NCI-H2196 (cell line): ENCODE measurements around the gene DCDC2C.
"Not testable (repeated sequence)": the region's sequence is repeated elsewhere in the genome, so short reads cannot be mapped to it uniquely, and the experiment has no call there.

ENCODE experiments used
- DNase-seq: peaks from one replicate; lab custom pipeline; 2025; ENCODE audit not compliant: unreplicated experiment; lab: John Stamatoyannopoulos, UW

The DCDC2C gene

DNA sequence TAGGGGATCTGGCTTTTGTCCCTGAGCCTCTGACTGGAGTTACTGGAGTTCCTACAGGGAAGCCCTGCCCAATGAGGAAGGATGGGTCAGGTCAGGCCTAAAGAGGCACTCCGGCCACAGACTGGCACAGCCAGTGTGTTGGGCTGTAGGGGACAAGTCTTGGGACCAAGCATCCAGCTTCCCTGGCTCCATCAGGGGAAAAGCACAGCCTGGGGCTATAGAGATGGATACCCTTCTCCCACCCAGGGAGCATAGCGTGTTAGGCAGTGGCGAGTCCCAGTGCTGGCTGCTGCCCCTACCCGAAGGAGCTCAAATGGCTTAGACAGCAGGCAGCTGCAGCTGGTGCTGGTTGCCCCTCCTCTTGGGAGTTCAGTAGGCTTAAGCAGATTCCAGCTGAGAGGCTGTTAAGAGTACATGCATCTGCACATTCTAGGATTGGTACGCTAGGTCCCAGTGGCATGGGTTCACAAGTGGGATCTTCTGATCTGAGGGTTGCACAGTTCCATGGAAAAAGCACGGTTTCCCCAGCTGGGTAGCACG lies 111.4 kb downstream of the DCDC2C start:
- no peak for DNase-seq

DNA sequence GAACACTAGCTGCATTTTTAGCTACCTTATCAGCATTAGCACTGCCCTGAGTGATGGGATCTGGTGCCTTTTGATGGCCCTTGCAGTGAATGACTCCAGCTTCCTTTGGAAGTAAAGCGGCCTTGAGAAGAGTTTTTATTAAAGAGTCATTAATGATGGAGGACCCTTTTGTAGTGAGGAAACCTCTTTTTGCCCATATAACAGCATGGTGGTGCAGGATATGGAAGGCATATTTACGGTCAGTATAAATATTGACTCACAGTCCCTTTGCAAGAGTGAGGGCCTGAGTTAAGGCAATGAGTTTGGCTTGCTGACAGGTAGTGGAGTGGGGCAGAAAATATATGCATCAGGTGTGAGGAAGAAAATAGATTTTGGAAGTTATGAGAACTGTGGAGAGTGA lies 113.8 kb downstream of the DCDC2C start:
- not testable (repeated sequence) for DNase-seq

DNA sequence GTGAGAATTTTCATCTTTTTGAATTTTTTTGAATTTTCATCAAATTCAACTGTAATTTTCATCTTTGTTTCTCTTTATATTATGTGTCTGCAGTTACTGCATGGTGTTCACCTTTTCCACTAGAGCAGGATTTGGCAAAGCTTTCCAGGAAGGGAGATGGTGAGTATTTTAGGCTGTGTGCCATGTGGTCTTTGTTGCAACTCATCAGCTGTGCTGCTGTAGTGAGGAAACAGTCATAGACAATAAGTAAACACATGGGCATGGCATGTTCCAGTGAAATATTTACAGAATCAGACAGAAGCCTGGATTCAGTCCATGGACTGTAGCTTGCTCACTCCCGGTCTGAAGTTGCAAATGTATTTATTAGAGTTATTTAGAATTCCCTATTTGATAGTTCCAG lies 120.4 kb downstream of the DCDC2C start:
- DNase-seq: no peak

DNA sequence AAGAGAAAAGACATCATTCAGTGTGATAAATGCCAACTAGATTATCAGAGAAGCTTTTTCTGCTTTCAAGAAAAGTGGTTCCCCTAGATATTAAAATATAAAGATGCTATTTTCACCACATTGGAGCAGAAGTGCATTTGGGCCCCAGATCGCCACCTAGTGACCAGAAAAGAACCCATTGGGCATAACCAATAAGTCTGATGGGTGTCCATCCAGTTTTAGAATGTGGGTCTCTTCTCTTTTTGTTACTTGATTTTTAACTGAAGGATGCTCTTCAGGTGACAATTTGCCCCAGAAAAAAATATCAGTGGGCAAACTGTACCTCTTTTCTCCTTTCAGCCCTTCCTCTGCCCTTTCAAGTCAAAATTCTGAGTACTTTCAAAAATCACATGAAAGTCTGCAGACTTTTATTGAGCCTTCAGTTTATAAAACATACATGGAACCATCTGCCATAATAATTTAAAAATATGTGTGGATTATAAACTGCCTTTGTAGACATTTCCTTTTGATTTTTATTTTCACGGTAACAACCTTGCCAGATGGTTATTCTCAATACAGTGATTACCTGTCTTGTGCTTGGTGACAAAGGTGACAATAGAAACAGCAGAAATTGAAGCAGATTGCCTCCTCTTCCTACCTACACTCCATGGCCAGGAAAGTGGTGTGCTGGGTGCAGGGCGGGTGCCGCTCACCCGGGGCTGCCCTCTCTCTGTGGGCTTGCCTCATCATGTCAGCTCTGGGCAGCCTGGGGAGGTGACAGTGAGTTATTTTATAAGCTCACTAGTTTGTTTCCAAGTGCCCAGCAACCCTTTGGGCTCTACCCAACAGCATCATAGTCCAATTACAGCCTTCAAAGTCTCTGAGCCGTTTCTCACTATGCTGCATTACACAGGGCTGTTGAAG lies 124.5 kb downstream of the DCDC2C start:
- peak; percentile 5 for DNase-seq

DNA sequence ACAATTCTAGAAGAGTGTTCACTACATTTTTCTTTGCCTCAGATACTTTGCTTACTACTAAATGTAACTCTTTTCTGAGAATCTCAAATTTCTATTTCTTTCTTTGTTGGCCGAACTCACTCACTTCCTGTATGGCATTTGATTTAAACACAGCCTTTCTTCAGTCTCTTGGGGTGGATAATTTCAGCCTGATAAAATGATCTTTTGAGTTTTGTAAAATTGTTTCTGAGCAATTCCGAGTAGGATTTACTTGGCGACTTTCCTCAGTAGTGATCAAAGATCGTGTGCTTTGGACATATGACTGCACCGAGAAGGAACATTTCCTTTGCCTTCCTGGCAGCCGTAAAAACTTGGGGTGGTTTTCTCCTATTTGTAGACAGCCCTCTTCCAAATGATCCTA lies 127.4 kb downstream of the DCDC2C start:
- no peak for DNase-seq

DNA sequence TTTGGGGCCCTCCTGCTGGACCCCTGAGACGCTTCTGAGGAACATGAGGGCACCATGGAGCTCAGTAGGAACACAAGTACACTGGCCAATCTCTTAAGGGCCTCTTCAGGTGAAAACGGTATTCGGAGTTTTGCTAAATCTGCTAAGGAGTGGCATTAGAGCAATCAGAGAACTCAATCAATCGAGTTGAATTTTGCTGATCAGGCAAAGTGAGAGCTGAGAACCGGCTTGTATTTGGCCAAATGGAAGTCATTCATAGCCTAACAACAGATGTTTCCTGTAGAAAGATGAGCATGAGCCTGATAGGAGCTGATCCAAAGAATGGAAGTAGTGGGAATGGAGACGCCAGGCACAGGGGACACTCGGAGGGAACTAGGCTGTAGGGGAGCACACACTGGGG lies 133.7 kb downstream of the DCDC2C start:
- DNase-seq: no peak

DNA sequence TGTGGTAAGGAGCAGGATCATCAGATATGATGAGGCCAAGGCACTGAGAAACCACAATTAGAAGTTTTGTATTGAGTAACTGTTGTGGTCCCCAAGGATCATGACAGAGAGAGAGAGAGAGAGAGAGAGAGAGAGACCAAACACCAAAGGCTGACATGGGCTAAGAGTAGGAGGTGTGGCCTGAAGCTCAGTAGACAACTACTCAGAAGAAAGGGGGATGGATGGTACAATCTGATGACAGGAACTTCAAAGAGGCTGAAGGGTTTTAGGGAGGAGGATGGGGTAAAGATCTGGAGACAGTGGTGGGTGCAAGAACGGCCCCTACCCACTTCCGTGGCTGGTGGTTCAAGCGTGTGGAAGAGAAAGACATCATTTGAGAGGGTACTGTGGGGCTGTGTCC lies 135.0 kb downstream of the DCDC2C start:
- no peak for DNase-seq

DNA sequence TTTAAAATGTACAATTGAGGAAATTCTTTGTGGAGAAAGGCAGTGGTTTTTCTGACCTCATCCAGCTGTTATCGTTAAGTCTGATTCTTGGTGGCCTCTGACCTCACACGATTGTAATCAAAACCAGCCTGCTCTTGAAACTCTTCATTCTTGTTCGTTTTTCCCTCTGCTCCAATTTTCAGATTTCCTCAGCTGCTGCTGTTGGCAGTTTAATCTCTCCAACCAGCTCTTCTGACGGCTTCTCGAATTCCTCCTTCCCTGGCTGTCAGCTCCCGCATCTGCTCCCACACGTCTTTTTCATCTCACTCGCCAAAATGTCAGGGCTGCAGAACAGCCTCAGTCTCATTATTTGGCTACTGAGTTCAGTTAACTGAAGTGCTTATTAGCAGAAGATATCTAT lies 136.1 kb downstream of the DCDC2C start:
- no peak for DNase-seq

DNA sequence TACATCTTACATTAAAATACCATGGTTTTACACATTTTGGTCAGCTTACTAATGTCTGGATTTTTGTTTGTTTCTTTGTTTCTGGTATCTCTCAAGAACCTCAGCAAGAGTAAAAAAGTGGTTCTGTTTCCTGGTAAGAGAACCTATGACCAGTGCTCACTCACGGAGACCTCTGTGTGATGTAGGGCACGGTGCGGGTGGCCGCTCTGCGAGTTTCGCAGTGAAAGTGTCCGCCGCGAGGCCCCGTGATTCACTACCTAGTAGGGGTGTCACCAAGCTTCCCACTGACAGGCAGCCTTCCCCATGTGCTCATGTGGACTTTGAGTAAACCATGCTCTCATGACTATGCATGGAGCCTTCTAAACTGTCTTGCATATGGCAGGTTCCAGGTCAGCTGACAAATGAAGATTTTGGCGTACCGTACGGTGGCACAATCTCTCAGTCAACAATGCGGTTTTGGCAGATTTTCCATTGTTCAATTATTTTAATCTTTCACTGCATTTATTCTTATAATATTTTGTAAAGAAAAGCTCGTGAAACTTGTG lies 137.3 kb downstream of the DCDC2C start:
- DNase-seq: no peak

DNA sequence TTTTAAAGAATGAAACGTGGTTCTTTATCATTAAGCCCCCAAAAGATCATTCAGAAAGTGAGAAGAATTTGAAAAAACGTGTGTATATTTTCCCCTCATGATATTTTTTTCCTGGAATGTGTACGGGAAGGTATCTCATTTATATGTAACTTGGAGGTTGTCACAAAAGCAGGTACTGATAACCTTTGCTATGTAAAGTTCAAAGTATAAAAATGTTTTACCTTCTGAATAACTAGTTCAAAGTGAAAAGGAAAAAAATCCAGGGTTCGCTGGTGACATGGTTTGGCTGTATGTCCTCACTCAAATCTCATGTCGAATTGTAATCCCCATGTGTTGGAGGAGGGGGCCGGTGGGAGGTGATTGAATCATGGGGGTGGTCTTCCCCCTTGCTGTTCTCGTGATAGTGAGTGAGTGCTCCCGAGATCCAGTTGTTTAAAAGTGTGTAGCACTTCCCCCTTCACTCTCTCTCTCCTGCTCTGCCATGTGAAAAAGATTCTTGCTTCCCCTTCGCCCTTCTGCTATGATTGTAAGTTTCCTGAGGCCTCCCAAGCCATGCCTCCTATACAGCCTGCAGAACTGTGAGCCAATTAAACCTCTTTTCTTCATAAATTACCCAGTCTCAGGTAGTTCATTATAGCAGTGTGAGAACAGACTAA lies 144.2 kb downstream of the DCDC2C start:
- DNase-seq: no peak

DNA sequence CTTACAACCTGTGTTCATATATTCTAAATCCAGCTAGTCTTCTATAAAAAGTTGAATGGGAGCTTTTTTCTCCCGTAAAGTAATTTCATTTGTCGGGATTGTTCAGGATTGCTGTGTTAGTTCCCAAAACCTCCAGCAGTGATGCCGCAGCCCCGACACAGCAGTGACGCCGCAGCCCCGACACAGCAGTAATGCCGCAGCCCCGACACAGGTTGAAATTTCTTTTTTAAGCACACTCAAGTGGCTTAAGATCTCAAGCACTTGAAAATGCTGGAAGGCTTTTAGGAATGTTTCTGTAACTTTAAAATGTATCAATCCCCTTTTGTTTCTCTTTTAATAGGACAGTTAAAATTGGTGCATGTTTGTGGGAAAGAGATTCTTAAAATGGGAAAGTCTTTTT lies 145.4 kb downstream of the DCDC2C start:
- DNase-seq: no peak

DNA sequence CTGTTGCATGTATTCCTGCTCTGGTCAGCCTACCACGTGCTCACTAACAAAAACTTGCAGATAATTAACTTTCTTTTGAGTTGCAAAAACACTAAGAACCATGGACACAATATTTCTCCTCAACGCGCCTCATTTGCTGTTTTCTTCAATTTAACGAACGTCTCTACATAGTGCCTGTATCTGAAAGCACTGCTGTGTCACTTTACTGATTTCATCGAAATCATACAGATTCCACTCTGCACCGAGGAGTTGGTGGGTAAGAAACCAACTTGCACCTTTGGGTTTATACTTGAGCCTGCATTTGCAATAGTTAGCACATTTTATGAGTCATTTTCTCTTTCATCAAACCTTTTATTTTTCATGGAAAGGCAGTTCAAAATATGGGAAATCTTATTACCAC lies 145.8 kb downstream of the DCDC2C start:
- no peak for DNase-seq

DNA sequence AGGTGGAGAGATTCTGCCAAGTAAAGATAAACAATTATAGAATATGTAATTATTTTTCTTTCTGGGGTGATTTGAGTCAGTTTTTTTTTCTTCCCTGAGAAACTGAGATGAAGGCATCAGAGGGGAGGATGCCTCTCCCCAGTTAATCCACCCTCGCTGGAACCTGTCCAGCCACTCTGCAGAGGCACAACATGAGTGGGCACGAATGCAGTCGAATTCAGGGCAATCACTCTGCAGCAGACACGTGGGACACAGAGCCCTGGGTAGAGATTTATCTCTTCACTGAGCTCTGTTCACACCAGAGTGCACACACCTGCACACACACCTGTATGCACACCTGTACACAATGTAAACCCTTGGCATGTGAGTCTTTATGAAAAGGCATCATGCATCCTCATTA lies 154.2 kb downstream of the DCDC2C start:
- DNase-seq: no peak

DNA sequence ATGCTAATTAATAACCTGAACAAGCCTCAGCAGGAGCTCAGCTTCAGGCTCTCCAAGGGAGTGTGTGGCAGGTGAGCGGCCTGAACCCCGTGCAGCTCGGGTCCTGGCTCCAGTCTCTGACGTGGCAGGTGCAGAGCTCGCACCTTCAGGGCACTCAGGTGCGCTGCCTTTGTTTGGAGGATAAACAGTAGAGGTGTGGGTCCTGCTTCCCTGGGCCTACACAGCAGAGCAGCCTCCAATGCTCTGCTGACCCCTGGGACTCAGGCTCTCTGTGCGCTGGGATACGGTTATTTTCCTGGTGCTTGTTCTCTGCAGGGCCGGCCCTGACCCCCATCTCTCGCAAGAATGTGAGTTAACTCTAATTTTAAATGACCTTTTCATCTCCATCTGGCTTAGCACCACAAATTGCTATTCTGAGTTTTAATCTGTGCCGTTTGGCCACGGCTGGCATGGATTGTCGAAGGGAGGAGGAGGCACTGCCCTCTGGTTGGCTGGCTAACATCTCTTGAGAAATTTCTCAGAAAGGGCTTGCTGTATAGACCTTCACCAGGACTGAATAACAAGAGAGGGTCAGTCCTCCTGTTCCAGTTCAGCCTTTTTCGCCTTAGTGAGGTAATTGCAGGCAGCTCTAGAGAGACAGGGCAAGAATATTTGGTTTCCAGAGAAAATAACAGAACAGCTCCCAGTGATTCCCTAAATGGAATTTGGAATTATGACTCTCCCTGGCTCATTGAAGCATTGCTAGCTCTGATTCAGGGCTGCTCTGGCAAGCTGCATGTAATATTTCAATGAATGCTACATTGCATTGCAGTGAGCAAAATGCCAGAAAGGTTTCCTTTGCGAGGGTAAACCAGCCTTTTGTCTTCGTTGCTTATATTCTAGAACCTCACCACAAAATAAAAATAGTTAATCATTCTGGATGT lies 161.8 kb downstream of the DCDC2C start:
- no peak for DNase-seq

DNA sequence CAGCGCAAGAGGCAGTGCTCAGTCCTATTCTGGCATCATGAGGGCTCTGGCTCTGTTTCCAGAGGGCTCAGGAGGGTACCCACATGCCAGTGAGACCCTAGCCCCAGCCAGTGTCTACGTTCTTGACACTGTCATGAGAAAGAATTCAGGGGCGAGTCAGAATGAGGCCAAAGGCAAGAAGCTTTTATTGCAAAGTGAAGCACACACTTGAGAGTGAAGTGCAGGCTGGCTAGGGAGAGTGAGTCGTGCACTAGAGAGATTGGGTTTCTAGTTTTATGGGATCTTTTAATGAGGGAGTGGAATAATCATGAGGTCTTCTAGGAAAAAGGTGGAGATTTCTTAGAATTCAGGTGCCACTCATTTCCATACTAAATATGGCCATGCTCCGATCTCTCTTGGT lies 164.1 kb downstream of the DCDC2C start:
- no peak for DNase-seq

DNA sequence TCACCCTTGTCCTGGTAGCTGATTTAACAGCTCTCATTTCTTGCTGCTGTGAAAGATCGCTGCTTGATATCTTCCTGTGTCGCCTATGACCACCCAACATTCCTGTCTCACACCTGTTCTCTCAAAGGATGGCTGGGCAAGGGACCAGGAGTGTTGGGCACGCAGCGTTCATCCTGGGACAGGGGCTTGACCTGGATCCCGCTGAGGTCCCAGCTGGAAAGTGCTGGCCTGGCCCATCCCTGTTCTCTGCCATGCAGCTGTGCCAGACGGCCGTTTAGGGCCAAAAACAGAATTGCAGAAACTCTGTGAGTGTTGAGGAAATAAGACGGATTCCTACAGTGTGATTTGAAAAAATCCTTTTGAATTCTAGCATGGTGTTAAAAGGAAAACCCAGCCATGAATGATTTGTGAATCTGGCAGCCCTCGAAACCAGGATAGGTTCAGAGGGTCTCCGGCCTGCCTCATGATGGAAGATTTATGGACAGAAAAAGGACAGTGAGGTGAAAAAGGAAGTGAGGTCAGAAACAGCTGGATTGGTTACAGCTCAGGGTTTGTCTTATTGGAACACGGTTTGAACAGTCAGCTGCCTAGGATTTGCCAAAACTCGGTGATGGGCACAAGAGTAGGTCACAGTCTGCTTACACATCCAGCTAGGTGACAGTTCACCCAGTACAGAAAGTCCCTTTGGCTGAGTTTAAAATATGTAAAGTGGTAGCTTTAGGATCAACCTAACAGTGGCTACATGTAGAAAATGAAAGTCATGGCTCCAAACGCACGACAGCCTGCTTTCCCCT lies 164.8 kb downstream of the DCDC2C start:
- DNase-seq: no peak

DNA sequence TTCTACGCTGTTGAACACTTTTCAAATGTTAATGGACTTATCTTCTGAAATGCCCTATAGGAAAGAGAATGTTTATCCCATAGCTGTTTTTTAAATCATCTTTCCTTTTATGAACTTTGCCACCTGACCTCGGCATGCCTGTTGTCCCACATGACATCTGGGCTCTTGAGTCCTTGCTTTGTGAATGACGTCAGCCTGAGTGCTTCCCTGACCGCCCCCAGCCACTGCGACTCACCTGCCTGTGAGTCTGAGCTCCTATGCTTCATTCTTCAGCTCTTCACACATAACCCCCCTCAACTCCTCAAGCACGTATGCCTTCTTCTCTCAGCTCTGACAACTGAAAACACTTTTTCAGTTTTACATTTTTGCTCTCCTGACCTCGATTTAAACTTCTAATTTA lies 166.8 kb downstream of the DCDC2C start:
- DNase-seq: no peak

DNA sequence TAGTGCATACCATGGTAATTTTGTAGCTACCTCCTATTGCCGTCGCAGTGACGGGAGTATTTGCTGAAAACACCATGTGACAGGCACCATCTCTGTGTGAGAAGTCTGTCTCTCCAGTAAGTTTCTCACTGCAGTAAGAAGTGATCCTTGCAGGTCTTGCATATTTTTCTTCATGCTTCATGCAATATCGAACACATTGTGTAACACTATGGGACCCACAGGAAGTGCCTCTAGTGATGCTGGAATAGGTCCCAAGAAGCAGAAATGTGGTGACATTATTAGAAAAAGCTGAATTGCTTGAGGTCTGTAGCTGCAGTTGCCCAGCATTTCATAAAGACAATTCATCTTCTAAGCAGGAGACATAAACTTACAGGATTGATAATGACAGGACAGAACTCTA lies 167.6 kb downstream of the DCDC2C start:
- DNase-seq: no peak

DNA sequence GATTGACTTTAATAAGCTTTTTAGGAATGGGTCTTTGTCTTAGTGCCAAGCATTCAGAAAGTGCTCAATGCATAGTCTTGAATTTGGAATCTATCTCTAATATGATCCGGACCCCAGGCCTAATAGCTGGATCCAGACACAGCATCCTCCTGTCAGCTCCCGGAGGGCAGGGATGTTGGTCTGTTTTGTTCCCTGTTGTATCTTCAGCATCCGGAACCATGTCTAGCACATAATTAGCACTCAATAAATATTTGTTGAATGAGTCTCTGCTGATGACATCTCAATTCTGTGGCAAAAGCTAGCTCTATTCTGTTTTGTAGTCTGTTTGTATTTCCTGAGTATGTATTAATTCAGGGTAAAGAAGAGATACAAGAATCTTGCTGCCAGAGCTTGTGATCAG lies 169.1 kb downstream of the DCDC2C start:
- no peak for DNase-seq

DNA sequence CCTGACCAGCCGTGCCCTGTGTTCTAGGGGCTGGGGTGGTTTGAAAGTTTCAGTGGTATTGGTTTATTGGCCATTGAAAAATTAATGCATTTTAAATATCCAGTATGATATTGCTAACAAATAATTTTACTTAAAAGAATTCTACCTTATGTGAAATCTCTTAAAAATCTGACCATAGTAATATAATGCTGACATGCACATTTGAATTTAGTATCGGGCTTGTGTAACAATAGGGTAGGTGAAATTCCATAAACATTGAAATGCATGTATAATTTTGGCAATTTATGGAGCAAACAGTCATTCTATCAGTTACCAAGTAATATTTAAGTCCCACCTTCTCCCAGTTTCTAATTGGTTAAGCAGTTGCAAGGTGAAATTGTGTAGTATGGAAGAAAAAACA lies 170.5 kb downstream of the DCDC2C start:
- DNase-seq: no peak
